ENCODE data around the gene LRRFIP1.
"Not testable (repeated sequence)": the region's sequence is repeated elsewhere in the genome, so short reads cannot be mapped to it uniquely, and the experiment has no call there.

The LRRFIP1 gene

GRCh38 chr2:237760506-237761502 lies 133.4 kb downstream of the LRRFIP1 start:
- no peak for DNase-seq (ENCODE audit: low read depth)
- no peak overlapping the region for H3K4me3 ChIP-seq (ENCODE audit: low read depth, low read length)
- no peak for TF ChIP-seq CTCF (IDR thresholded peaks at IDR 0.05; ENCODE audit: insufficient read depth, low read depth, low read length, missing control alignments)

- DNase-seq (ENCODE audit: low read depth); H3K4me3 ChIP-seq (ENCODE audit: low read depth, low read length): not testable (repeated sequence)
These were observed 135.2 kb downstream of the LRRFIP1 start for GRCh38 chr2:237762291-237763182.

- no peak for TF ChIP-seq CTCF (IDR thresholded peaks at IDR 0.05; ENCODE audit: insufficient read depth, low read depth, low read length, missing control alignments)
- no peak overlapping the region for H3K4me3 ChIP-seq (ENCODE audit: low read depth, low read length)
- DNase-seq (ENCODE audit: low read depth), result no peak
These were observed 136.4 kb downstream of the LRRFIP1 start for GRCh38 chr2:237763812-237764211.

- H3K4me3 ChIP-seq (ENCODE audit: low read depth, low read length); DNase-seq (ENCODE audit: low read depth): not testable (repeated sequence)
These were observed 137.7 kb downstream of the LRRFIP1 start for GRCh38 chr2:237765122-237765521.

GRCh38 chr2:237765875-237766274 lies 138.5 kb downstream of the LRRFIP1 start:
- TF ChIP-seq CTCF (IDR thresholded peaks at IDR 0.05; ENCODE audit: insufficient read depth, low read depth, low read length, missing control alignments), result no peak
- H3K4me3 ChIP-seq (ENCODE audit: low read depth, low read length), result no peak overlapping the region
- no peak for DNase-seq (ENCODE audit: low read depth)

- TF ChIP-seq CTCF (IDR thresholded peaks at IDR 0.05; ENCODE audit: insufficient read depth, low read depth, low read length, missing control alignments), result no peak
- no peak overlapping the region for H3K4me3 ChIP-seq (ENCODE audit: low read depth, low read length)
- DNase-seq (ENCODE audit: low read depth), result no peak
These were observed 139.0 kb downstream of the LRRFIP1 start for GRCh38 chr2:237766340-237766739.

GRCh38 chr2:237772513-237772912 lies 145.1 kb downstream of the LRRFIP1 start:
- H3K4me3 ChIP-seq (ENCODE audit: low read depth, low read length), result no peak overlapping the region
- no peak for TF ChIP-seq CTCF (IDR thresholded peaks at IDR 0.05; ENCODE audit: insufficient read depth, low read depth, low read length, missing control alignments)

More at GRCh38 chr2:237772513-237772912, 145.1 kb downstream of the LRRFIP1 start:
- DNase-seq (ENCODE audit: low read depth), result no peak
